Endothelial cell of umbilical vein (primary cell): ENCODE results near the gene RCAN1.

Source experiments
- CTCF ChIP-seq, 2 donors: IDR thresholded peaks; 1 replicate in 1 of 2; 2 replicates in 1 of 2; pipeline ENCODE4 v1.5.1; 2011; ENCODE audit warnings: low read length in 2 of 2, mild to moderate bottlenecking in 2 of 2, moderate library complexity in 2 of 2, control low read depth in 1 of 2, inconsistent platforms in 1 of 2, low read depth in 1 of 2; ENCODE audit not compliant: insufficient read depth in 1 of 2; ENCODE audit errors: extremely low read depth in 1 of 2
- EZH2 ChIP-seq: IDR thresholded peaks from 2 replicates; pipeline ENCODE4 v1.6.1; 2012; ENCODE audit warnings: borderline replicate concordance, low read depth, mild to moderate bottlenecking, moderate library complexity, low read length, inconsistent platforms; ENCODE audit not compliant: severe bottlenecking
- JUN ChIP-seq: IDR thresholded peaks from 2 replicates; pipeline ENCODE4 v1.6.1; 2011; ENCODE audit warnings: borderline replicate concordance, low read depth; ENCODE audit not compliant: insufficient read length, insufficient read depth
- MAX ChIP-seq: IDR thresholded peaks from 2 replicates; pipeline ENCODE4 v1.6.1; 2011; ENCODE audit not compliant: insufficient read depth, insufficient read length
- POLR2A ChIP-seq: IDR thresholded peaks from 2 replicates; pipeline ENCODE4 v1.6.1; 2012; ENCODE audit warnings: low read depth, mild to moderate bottlenecking, control low read depth, low read length

- TF ChIP-seq CTCF (IDR thresholded peaks at IDR 0.05; ENCODE audit: extremely low read depth in 1 of 2, insufficient read depth in 1 of 2, low read depth in 1 of 2, low read length in 2 of 2) (no peak), MAX (no peak), POLR2A (no peak), EZH2 (no peak), JUN (no peak)
These were observed 47.2 kb downstream of the RCAN1 start for GRCh38 chr21:34567604-34568155.
